Measurements from ENCODE around the gene NOLC1. TPM values are rescaled to one million over a fixed set of nuclear protein-coding genes. Genes with fewer than 3 reads are reported as not detected.

Gene NOLC1
- total and polyA plus RNA-seq, 10 of the 15 experiments (the other 5 are each of a cell fraction or from before 2014, with no cell fraction given), result 91.7 to 244 (median 128) TPM

- Histone ChIP-seq H3K4me2 (ENCODE audit: control insufficient read depth, insufficient read depth) (no peak overlapping the region), H3K27ac (ENCODE audit: control insufficient read depth, insufficient read depth) (no peak overlapping the region), H4K20me1 (ENCODE audit: control insufficient read depth, insufficient read depth) (no peaks in the 10 kb centered on the region), H2AFZ (ENCODE audit: control insufficient read depth, low read depth, low read length) (no peak overlapping the region), H3K4me1 (ENCODE audit: control insufficient read depth, insufficient read depth, low read length) (peaks cover 6% of the 10 kb centered on the region), H3K9me3 (replicated peaks; ENCODE audit: control insufficient read depth, insufficient read depth, low read length) (no peaks in the 10 kb centered on the region), H3K9ac (ENCODE audit: control insufficient read depth, insufficient read depth, low read length) (no peak overlapping the region), H3K27me3 (replicated peaks in 1 of 2; ENCODE audit: control insufficient read depth in 2 of 2, insufficient read depth in 2 of 2, low read length in 1 of 2) (no peaks in the 10 kb centered on the region), H3K36me3 (ENCODE audit: control insufficient read depth in 2 of 2, insufficient read depth in 2 of 2, low read length in 1 of 2) (peaks cover 21 to 35% of the 10 kb centered on the region in 2 experiments), H3K79me2 (ENCODE audit: control insufficient read depth, insufficient read depth, low read length) (peaks cover 26% of the 10 kb centered on the region), H3K4me3 (no peak overlapping the region)
- ChIA-PET CTCF (interaction anchor here (1.2 to 1.7 kb wide), 2 partner anchors 15 to 37 kb away, joined by 4 to 5 read pairs; no protein-coding TSS in a partner anchor), POLR2A (no interaction called here), SMC1A (ENCODE audit: uncharacterized antibody, unreplicated experiment) (interaction anchor here (1.0 kb wide), 1 partner anchor 9 kb away, joined by 3 read pairs; no protein-coding TSS in a partner anchor), RAD21 (ENCODE audit: unreplicated experiment) (no interaction called here)
- BruUV-seq (replicated peaks), result no TSS peak
- 94% methylated on average over 24 of the region's 24 CpGs for WGBS (ENCODE audit: insufficient coverage, insufficient replicate concordance, low lambda C conversion rate, missing lambda C conversion rate)
- intact Hi-C loops (cut with micrococcal nuclease; ENCODE audit: unreplicated experiment) (no loop called here), in situ Hi-C loops (cut with MboI) (no loop called here)
- DNase-seq (ENCODE audit: low read depth, low spot score) (no peak), FAIRE-seq (no peak), ATAC-seq (no peak)
- TF ChIP-seq NKRF (conservative IDR thresholded peaks at IDR 0.05) (no peak), SMAD5 (IDR thresholded peaks at IDR 0.05; ENCODE audit: low read depth) (0 out of 2 replicates have a peak, but pooled peaks have one; percentile 35)
Measured at GRCh38 chr10:102109166-102110116, 42.7 kb upstream of the NOLC1 start.

- SMC1A ChIA-PET (ENCODE audit: uncharacterized antibody, unreplicated experiment), result interaction anchor here (1.4 to 1.6 kb wide), 2 partner anchors 11 to 37 kb away, joined by 4 read pairs; no protein-coding TSS in a partner anchor
- ATAC-seq (no peak), DNase-seq (ENCODE audit: low read depth, low spot score) (no peak), FAIRE-seq (no peak)
- in situ Hi-C loops (cut with MboI), result no loop called here
- Histone ChIP-seq H3K27me3 (replicated peaks in 1 of 2; ENCODE audit: control insufficient read depth in 2 of 2, insufficient read depth in 2 of 2, low read length in 1 of 2) (no peaks in the 10 kb centered on the region), H3K9ac (ENCODE audit: control insufficient read depth, insufficient read depth, low read length) (no peak overlapping the region), H3K27ac (ENCODE audit: control insufficient read depth, insufficient read depth) (no peak overlapping the region), H3K36me3 (ENCODE audit: control insufficient read depth in 2 of 2, insufficient read depth in 2 of 2, low read length in 1 of 2) (peaks cover 21 to 35% of the 10 kb centered on the region in 2 experiments), H4K20me1 (ENCODE audit: control insufficient read depth, insufficient read depth) (no peaks in the 10 kb centered on the region), H3K79me2 (ENCODE audit: control insufficient read depth, insufficient read depth, low read length) (peaks cover 42% of the 10 kb centered on the region), H3K4me3 (no peak overlapping the region), H3K4me1 (ENCODE audit: control insufficient read depth, insufficient read depth, low read length) (peaks cover 18% of the 10 kb centered on the region), H3K9me3 (replicated peaks; ENCODE audit: control insufficient read depth, insufficient read depth, low read length) (no peaks in the 10 kb centered on the region), H3K4me2 (ENCODE audit: control insufficient read depth, insufficient read depth) (no peak overlapping the region), H2AFZ (ENCODE audit: control insufficient read depth, low read depth, low read length) (no peak overlapping the region)
- RAD21 ChIA-PET (ENCODE audit: unreplicated experiment), result interaction anchor here (0.9 kb wide), 1 partner anchor 472 kb away, joined by 3 read pairs; no protein-coding TSS in a partner anchor
- intact Hi-C loops (cut with micrococcal nuclease; ENCODE audit: unreplicated experiment), result no loop called here
- CTCF ChIA-PET, result interaction anchor here (0.6 to 1.4 kb wide), 4 partner anchors 11 to 483 kb away, joined by 3 to 5 read pairs (median 4); no protein-coding TSS in a partner anchor
- POLR2A ChIA-PET, result no interaction called here
- BruUV-seq (replicated peaks), result no TSS peak
- 96% methylated on average over 12 of the region's 12 CpGs for WGBS (ENCODE audit: insufficient coverage, insufficient replicate concordance, low lambda C conversion rate, missing lambda C conversion rate)
- no peak for TF ChIP-seq NBN (IDR thresholded peaks at IDR 0.05)
- no peak for TF ChIP-seq SIN3A (IDR thresholded peaks at IDR 0.05; ENCODE audit: low read depth, low read length)
- no peak for TF ChIP-seq ZNF687 (IDR thresholded peaks at IDR 0.05)
- no peak for TF ChIP-seq POLR2AphosphoS5 (IDR thresholded peaks at IDR 0.05; ENCODE audit: low read length)
Measured at GRCh38 chr10:102111276-102111675, 40.9 kb upstream of the NOLC1 start.
